K562 (cell line): Measurements from ENCODE around the gene SYCP3. TPM values are rescaled to one million over a fixed set of nuclear protein-coding genes. Genes with fewer than 3 reads are reported as not detected.

Experiments
- CAMTA2 ChIP-seq: fragments of 250-450 bp; sonication (Bioruptor Pico); conservative IDR thresholded peaks from 2 replicates; pipeline ENCODE4 v1.5.1; 2022
- E2F1 ChIP-seq: sonication (generic); formaldehyde crosslinking; IDR thresholded peaks from 2 replicates; pipeline ENCODE4 v1.8.1; 2023; ENCODE audit warnings: mild to moderate bottlenecking, missing genetic modification reagents, moderate library complexity
- ETS1 ChIP-seq: conservative IDR thresholded peaks from 2 replicates; pipeline ENCODE4 v1.6.1; 2011; ENCODE audit warnings: low read depth, mild to moderate bottlenecking, low read length; ENCODE audit not compliant: control insufficient read depth
- ETS2 ChIP-seq: IDR thresholded peaks from 2 replicates; pipeline ENCODE4 v1.6.1; 2016; ENCODE audit warnings: borderline replicate concordance, missing genetic modification characterization, mild to moderate bottlenecking, moderate library complexity, missing compliant biosample characterization; ENCODE audit not compliant: poor library complexity, severe bottlenecking
- MIER1 ChIP-seq: fragments of 450-650 bp; IDR thresholded peaks from 2 replicates; pipeline ENCODE4 v1.6.1; 2016; ENCODE audit warnings: antibody characterized with exemption, mild to moderate bottlenecking, low read depth
- POLR2B ChIP-seq: fragments of 450-650 bp; IDR thresholded peaks from 2 replicates; pipeline ENCODE4 v1.6.1; 2018; ENCODE audit warnings: low read depth; ENCODE audit not compliant: partially characterized antibody
- RBFOX2 ChIP-seq: fragments of 200-400 bp; formaldehyde crosslinking; IDR thresholded peaks from 2 replicates; pipeline ENCODE4 v1.6.1; 2017; ENCODE audit warnings: low read depth, mild to moderate bottlenecking, low read length, moderate library complexity
- RBM22 ChIP-seq: fragments of 200-400 bp; formaldehyde crosslinking; IDR thresholded peaks from 2 replicates; pipeline ENCODE4 v1.6.1; 2018; ENCODE audit warnings: low read length, low read depth; ENCODE audit not compliant: poor library complexity, severe bottlenecking
- RCOR1 ChIP-seq, 2 experiments: IDR thresholded peaks; 2 replicates each; pipeline ENCODE4 v1.6.1; 2012; ENCODE audit warnings: low read depth in 2 of 2, low read length in 2 of 2, borderline replicate concordance in 1 of 2, improper control_type of control experiment in 1 of 2
- USF1 ChIP-seq: sonication (generic); formaldehyde crosslinking; IDR thresholded peaks from 2 replicates; pipeline ENCODE4 v1.9.0; 2022; ENCODE audit warnings: mild to moderate bottlenecking, missing genetic modification reagents
- ZFPM2 ChIP-seq: fragments of 250-450 bp; sonication (Bioruptor Pico); IDR thresholded peaks from 2 replicates; pipeline ENCODE4 v1.5.1; 2022; ENCODE audit warnings: mild to moderate bottlenecking
- ZNF512 ChIP-seq: IDR thresholded peaks from 2 replicates; pipeline ENCODE4 v1.6.1; 2016; ENCODE audit warnings: missing genetic modification characterization, missing compliant biosample characterization
- ZNF76 ChIP-seq: fragments of 250-450 bp; sonication (Bioruptor Pico); IDR thresholded peaks from 2 replicates; pipeline ENCODE4 v1.4.0; 2020; ENCODE audit warnings: mild to moderate bottlenecking, moderate library complexity, borderline replicate concordance
- ZNF830 ChIP-seq: fragments of 250-450 bp; sonication (Bioruptor Pico); IDR thresholded peaks from 2 replicates; pipeline ENCODE4 v1.5.0; 2021; ENCODE audit warnings: mild to moderate bottlenecking
- polyA plus RNA-seq, 8 experiments: library from polyadenylated mRNA; depleted of rRNA in 4 of 8; stranded (reverse) in 5 of 8; unstranded in 3 of 8; fragments of >200 nt; fragmentation: Nextera tagmentation in 2 of 8; fragmentation: Illumina TruSeq in 1 of 8; extraction: Ambion mirVana in 2 of 8; extraction: Trizol in 1 of 8; gene quantifications; 2 replicates each; pipeline versions ENCODE4 v1.2.1 to v1.2.3, GENCODE V29; 2011 to 2014; ENCODE audit warnings: inconsistent platforms in 1 of 8, missing spikeins in 1 of 8
- total RNA-seq, 7 experiments: library from RNA; depleted of rRNA in 6 of 7; stranded (reverse); fragments of >200 nt in 6 of 7; fragmentation: Illumina TruSeq in 2 of 7; extraction: Trizol in 2 of 7; gene quantifications; 2 replicates each; pipeline versions ENCODE4 v1.2.1 to v1.2.3, GENCODE V29; 2011 to 2021; ENCODE audit warnings: low replicate concordance in 1 of 7
- TF ChIP-seq, protein P1 (sequence below): fragments of 250-450 bp; sonication (Bioruptor Pico); IDR thresholded peaks from 2 replicates; pipeline ENCODE4 v1.4.0; 2020; ENCODE audit warnings: mild to moderate bottlenecking, moderate library complexity, borderline replicate concordance
- TF ChIP-seq, protein P2 (sequence below): fragments of 450-650 bp; IDR thresholded peaks from 2 replicates; pipeline ENCODE4 v1.6.1; 2016; ENCODE audit warnings: borderline replicate concordance

SYCP3 gene
- total and polyA plus RNA-seq, 9 of the 15 experiments (the other 6 are each of a cell fraction or from before 2014, with no cell fraction given) = 0.11 to 0.25 (median 0.22) TPM; not detected in 4

- TF ChIP-seq, protein P1, sequence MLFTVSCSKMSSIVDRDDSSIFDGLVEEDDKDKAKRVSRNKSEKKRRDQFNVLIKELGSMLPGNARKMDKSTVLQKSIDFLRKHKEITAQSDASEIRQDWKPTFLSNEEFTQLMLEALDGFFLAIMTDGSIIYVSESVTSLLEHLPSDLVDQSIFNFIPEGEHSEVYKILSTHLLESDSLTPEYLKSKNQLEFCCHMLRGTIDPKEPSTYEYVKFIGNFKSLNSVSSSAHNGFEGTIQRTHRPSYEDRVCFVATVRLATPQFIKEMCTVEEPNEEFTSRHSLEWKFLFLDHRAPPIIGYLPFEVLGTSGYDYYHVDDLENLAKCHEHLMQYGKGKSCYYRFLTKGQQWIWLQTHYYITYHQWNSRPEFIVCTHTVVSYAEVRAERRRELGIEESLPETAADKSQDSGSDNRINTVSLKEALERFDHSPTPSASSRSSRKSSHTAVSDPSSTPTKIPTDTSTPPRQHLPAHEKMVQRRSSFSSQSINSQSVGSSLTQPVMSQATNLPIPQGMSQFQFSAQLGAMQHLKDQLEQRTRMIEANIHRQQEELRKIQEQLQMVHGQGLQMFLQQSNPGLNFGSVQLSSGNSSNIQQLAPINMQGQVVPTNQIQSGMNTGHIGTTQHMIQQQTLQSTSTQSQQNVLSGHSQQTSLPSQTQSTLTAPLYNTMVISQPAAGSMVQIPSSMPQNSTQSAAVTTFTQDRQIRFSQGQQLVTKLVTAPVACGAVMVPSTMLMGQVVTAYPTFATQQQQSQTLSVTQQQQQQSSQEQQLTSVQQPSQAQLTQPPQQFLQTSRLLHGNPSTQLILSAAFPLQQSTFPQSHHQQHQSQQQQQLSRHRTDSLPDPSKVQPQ (CRISPR knock-in tag) = no peak
- TF ChIP-seq CAMTA2 = no peak
- TF ChIP-seq ZNF830 (CRISPR knock-in tag) = no peak
- peak; percentile 77 for TF ChIP-seq RBFOX2
- TF ChIP-seq, protein P2, sequence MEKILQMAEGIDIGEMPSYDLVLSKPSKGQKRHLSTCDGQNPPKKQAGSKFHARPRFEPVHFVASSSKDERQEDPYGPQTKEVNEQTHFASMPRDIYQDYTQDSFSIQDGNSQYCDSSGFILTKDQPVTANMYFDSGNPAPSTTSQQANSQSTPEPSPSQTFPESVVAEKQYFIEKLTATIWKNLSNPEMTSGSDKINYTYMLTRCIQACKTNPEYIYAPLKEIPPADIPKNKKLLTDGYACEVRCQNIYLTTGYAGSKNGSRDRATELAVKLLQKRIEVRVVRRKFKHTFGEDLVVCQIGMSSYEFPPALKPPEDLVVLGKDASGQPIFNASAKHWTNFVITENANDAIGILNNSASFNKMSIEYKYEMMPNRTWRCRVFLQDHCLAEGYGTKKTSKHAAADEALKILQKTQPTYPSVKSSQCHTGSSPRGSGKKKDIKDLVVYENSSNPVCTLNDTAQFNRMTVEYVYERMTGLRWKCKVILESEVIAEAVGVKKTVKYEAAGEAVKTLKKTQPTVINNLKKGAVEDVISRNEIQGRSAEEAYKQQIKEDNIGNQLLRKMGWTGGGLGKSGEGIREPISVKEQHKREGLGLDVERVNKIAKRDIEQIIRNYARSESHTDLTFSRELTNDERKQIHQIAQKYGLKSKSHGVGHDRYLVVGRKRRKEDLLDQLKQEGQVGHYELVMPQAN = no peak
- TF ChIP-seq ZFPM2 (CRISPR knock-in tag) = 0 out of 2 replicates have a peak, but pooled peaks have one; percentile 15
- TF ChIP-seq ZNF76 (CRISPR knock-in tag) = no peak
- peak; percentile 45 for TF ChIP-seq POLR2B
- TF ChIP-seq ETS2 (tag) = no peak
- peak; percentile 49; the same call in 1 of the 2 replicates for TF ChIP-seq MIER1
- TF ChIP-seq RBM22 = no peak
- no peak for TF ChIP-seq ZNF512
- TF ChIP-seq E2F1 (CRISPR knock-in tag) = 0 out of 2 replicates have a peak, but pooled peaks have one; percentile 7
- peak; percentile 40; the same call in 1 of the 2 replicates for TF ChIP-seq ETS1
- peak in 1 of 2 experiments; percentile 73; a peak in 2 of 4 replicates for TF ChIP-seq RCOR1 (IDR thresholded peaks at IDR 0.05; ENCODE audit: borderline replicate concordance in 1 of 2, low read depth in 2 of 2, low read length in 2 of 2)
- TF ChIP-seq USF1 = no peak
Measured at GRCh38 chr12:101697197-101697929, 41.9 kb downstream of the SYCP3 start, which contains the start of gene CHPT1 (continued).
